OCI-LY7 (cell line): ENCODE measurements around the gene MVD.

ENCODE experiments used
- EZH2phosphoT487 ChIP-seq: fragments of 200-600 bp; sonication (generic); IDR thresholded peaks from 2 replicates; pipeline ENCODE4 v1.6.1; 2018; ENCODE audit warnings: low read depth, borderline replicate concordance, mild to moderate bottlenecking, mixed run types, antibody characterized with exemption, low read length, moderate library complexity, mixed read lengths
- TF ChIP-seq, protein P1 (sequence below): fragments of 200-600 bp; sonication (generic); conservative IDR thresholded peaks from 2 replicates; pipeline ENCODE4 v1.5.1; 2014; ENCODE audit warnings: mild to moderate bottlenecking, antibody characterized with exemption, low read length, moderate library complexity, mixed read lengths

DNA sequence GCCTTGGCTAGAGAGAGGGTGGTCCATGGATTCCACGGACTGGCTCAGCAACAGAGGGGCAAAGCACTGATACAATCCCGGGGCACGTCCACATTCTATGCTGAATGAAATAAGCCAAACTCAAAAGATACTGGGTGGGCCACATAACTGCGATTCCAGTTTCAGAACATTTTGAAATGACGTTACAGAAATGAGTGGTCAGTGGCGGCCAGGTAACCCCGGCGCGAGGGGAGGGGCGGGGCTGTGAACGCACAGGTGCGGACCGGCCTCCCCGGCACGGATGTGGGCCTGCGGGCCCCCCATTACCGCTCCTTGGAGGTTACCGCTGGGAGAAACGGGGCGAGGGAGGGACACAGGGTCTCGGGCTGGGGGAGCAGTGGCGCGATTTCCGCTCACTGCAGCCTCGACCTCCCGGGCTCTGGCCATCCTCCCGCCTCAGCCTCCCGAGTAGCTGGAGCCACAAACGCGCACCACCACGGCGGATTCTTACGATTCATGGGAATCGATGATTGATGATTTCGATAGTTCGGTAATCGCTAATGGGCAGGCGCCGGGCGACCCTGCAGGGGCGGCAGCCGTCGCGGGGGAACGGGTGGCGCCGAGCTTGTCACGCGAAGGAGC, 559 bp downstream of the MVD start:
- TF ChIP-seq, protein P1, sequence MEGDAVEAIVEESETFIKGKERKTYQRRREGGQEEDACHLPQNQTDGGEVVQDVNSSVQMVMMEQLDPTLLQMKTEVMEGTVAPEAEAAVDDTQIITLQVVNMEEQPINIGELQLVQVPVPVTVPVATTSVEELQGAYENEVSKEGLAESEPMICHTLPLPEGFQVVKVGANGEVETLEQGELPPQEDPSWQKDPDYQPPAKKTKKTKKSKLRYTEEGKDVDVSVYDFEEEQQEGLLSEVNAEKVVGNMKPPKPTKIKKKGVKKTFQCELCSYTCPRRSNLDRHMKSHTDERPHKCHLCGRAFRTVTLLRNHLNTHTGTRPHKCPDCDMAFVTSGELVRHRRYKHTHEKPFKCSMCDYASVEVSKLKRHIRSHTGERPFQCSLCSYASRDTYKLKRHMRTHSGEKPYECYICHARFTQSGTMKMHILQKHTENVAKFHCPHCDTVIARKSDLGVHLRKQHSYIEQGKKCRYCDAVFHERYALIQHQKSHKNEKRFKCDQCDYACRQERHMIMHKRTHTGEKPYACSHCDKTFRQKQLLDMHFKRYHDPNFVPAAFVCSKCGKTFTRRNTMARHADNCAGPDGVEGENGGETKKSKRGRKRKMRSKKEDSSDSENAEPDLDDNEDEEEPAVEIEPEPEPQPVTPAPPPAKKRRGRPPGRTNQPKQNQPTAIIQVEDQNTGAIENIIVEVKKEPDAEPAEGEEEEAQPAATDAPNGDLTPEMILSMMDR: no peak
- no peak for TF ChIP-seq EZH2phosphoT487
